IPS DF 4.7 (cell line): Measurements from ENCODE around the gene PPIC.

Experiments used
- DNase-seq: peaks from one replicate; pipeline ENCODE4 v3.0.0-alpha.2; 2013; ENCODE audit warnings: low spot score; ENCODE audit errors: extremely low read depth

PPIC gene

DNA sequence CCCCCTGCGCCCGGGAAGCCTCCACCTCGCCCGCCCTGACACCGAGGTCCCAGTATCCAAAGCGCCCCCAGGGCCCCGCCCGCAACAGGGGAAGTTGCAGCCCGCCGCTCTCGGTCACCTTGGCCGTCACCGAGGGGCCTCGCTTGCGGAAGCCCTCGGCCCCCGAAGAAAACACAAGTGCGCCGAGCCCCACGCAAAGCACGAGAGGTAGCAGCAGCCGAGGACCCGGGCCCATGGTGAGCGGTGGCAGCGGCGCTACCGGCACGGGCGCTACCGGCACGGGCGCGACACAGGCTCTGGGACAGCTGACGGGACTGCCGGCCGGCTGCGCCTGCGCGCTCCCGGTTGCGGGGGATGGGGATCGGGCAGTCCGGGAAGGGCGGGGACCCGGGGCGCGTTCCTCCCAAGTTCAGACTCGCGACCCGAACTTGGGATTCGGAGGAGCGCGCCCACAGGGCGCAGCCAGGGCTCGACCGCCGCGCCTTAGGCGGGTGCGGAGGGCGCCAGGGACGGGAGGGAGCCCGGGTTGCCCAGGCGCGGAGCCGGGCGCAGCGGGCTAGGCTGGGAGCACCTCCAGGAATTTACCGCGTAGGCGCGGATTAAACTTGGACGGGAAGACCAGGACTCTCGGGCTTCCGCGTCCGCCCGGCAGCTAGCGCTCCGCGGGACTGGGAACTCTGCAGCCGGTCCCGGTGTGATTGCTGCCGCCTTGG lies at the start of gene PPIC:
TSS of gene PPIC (minus strand) at position 335 of the 713 bp plus-strand sequence. CDS start at position 235, 100 bp downstream.
- no peak for DNase-seq

- DNase-seq, result no peak
These were observed 49.2 kb upstream of the PPIC start for GRCh38 chr5:123085638-123086286.

- no peak for DNase-seq
These were observed 48.4 kb upstream of the PPIC start for GRCh38 chr5:123084730-123085605.

DNA sequence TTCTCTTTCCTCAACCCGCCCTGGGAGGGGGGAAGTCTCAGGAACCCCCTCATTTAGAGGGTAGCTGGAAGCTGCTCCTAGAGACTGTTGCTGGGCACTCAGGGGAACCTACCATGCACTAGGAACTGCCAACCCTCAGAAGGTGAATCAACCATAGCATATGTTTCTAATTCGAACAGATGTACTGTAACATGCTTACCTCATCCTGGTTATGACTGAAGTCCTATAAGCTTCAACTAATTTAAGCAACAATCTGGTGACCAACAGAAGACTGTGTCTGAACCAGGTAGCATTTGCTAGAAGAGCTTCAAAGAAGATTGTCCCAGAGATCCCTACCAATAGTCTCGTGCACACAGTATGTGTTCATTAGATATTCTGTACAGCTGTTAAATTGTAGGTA lies 46.8 kb upstream of the PPIC start:
- no peak for DNase-seq

DNA sequence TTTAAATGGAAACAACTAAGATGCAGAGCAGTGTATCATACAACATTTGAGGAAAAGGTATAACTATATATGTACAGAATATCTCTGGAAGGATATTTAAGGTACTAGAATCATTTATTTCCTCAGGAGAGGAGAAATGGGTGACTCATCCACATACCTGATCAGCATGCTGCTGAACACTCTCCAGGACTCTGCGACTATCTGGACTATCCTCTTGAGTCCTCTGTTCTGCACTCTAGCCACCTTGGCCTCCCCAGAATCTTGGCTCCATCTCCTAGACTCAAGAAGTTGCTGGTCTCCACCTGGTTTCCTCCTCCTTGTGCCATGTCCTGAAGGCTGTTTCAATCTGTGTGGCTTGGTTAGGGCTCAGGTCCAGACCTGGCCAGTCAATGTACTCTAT lies 43.7 kb upstream of the PPIC start:
- no peak for DNase-seq

DNA sequence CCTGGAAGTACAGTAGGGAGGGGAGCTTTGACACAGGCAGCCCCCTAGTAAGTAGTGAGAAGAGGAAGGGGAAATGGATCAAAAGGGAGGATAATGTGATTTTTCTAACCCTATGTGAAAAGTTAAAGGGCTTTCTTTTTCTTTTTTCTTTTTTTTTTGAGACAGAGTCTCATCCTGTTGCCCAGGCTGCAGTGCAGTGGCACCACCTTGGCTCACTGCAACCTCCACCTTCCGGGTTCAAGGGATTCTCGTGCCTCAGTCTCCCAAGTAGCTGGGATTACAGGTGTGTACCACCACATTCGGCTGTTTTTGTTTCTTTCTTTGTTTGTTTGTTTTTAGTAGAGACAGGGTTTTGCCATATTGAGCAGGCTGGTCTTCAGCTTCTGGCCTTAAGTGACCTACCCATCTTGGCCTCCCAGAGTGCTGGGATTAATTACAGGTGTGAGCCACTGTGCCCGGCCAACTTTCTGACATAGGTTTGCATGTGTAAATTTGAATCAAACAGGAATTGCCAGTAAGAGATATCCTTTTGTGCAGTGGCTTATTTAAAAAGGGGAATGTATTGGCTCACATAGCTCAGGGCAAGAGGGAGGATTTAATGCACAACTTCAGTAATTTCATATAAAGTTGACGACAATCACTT lies 39.1 kb upstream of the PPIC start:
- no peak for DNase-seq

GRCh38 chr5:123068368-123068938 lies 31.9 kb upstream of the PPIC start:
- no peak for DNase-seq

DNA sequence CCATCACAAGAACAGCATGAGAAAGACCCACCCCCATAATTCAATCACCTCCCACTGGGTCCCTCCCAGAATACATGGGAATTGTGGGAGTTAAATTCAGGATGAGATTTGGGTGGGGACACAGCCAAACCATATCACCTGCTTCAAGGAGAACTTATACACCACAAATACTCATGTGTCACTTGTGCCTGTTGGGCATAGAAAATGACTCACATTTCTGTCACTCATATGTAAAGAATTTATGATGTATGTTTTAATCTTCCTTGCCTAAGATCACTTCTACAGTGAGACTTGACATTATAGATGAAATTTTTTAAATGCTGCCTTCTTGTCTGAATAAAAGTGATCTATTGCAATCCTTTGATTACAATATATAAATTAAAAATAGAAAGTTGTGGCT lies 29.5 kb upstream of the PPIC start:
- DNase-seq, result no peak

DNA sequence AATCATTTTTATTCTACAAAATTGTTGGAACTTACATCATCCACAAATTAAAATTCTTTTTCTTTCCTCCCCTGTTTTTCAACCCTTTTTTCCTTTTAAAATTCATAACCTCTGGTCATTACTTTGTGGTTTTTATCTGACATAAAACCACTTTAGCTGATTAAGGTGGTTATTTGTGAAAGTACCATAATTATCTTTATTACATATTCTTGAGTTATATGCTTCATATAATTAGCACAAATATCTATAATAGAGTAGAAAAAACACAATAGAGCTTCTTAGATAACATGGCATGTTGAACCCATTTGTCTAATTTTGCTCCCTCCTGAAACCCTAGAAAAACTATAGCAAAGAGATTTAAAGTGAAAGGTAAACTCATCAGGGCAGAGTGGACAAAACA lies 22.9 kb upstream of the PPIC start:
- DNase-seq, result no peak

- DNase-seq, result no peak
These were observed 14.7 kb upstream of the PPIC start for GRCh38 chr5:123051206-123051605.

- DNase-seq, result no peak
These were observed 11.2 kb upstream of the PPIC start for GRCh38 chr5:123047706-123048105.

- no peak for DNase-seq
These were observed 9.7 kb upstream of the PPIC start for GRCh38 chr5:123046222-123046621.

DNA sequence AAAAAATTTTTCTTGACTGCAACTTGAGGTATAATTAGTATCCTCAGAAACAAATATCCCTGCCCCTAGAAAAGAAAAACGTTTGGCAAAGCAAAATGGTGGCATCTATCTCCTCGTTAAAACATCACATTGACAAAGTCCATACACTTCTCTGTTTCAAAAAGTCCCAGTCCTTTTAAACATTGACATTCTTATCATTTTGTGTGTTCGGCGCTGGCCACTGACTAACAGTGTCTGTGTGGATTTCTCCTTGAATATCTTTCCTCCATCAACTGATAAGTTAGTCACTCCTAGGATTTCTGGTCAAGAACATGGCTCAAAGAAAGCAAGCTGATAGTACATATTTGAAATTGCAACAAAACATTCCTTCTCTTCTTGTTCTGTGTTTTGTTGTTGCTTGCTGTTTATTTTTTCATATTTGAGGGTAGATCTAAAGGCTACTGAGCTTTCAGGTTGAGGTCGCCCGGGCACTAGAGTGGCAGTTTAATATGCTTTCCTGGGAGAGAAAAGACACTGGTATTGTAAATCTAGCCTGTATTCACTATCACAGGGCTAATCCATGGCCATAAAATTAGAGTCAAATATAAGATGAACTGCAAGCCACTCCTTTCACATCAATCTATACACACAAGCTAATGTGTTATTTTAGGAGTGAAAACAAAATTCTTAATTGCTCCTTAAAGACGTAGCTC lies 8.5 kb upstream of the PPIC start:
- DNase-seq, result no peak

- no peak for DNase-seq
These were observed 3.1 kb upstream of the PPIC start for GRCh38 chr5:123039673-123040072.

DNA sequence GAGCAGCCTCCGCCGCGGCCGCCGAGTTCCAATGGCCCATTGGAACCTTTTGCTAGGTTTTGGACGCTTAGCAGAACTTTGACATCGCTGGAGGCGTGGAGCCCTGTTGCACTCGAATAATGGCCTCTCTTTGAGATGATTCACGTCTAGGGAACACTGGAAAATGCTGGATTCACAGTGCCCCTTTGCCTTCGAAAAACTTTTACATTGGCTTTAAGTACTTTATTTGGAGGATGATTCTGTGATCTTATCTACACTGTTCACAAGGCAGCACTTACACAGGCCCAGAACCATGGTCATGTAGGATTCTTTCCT lies 536 bp upstream of the PPIC start:
- DNase-seq, result no peak

DNA sequence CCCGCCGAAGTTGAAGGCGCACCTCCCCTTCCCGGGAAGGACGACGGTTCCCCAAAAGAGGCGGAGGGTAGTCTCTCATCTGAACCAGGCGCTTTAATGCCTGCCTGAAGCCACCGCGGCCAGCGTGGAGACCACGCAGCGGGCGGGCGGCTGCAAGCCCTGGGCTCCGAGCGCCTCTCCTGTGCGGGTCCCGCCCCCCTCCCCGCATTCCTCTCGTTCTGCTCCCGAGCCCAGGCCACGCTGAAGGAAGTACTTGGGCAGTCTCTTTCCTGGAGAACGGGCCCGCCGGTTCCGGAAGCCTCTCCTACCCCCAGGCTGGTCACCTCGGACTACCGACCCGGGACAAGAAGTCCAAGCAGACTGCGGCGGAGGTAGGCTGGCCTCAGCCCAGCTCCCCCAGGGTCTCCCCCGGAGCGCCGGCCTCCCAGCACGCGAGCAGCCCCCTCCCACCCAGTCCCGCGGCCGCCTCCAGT lies 571 bp downstream of the PPIC start:
- DNase-seq, result no peak

GRCh38 chr5:123035360-123035917 lies 1.1 kb downstream of the PPIC start:
- DNase-seq, result no peak

GRCh38 chr5:123033157-123033671 lies 3.3 kb downstream of the PPIC start:
- no peak for DNase-seq

- DNase-seq, result no peak
These were observed 8.3 kb downstream of the PPIC start for GRCh38 chr5:123028222-123028621.

DNA sequence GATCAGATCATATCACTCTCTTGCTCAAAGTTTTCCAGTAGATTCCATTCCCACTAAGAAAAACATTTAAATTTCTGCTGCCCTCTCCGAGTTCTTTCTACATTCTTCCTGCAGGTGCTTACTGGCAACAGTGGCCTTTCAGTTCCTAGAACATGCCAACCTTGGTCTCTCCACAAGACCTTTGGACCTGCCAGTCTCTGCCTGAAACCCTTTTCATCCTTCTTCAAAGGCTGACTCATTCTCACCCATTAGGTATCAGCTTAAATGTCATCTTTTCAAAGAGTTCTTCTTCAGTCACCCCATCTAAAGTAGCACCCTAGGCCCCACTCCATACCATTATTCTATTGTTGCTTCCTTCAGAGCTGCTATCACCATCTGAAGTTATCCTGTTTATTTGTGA lies 21.8 kb downstream of the PPIC start:
- DNase-seq, result no peak
